GM21360 (cell line): ENCODE results near the gene RASAL1.

Experiments used
- ATAC-seq: cut with Tn5 transposase; IDR thresholded peaks from one replicate; pipeline ENCODE4 v1.9.1; 2021; ENCODE audit warnings: mild to moderate bottlenecking, moderate library complexity; ENCODE audit not compliant: unreplicated experiment

The RASAL1 gene

GRCh38 chr12:113162102-113163029, 26.8 kb upstream of the RASAL1 start:
- no peak for ATAC-seq

- peak; percentile 44 for ATAC-seq
Observed at GRCh38 chr12:113161415-113162016, 26.0 kb upstream of the RASAL1 start.

- ATAC-seq: no peak
Observed at GRCh38 chr12:113159937-113160336, 24.4 kb upstream of the RASAL1 start.

- no peak for ATAC-seq
Observed at GRCh38 chr12:113158439-113159203, 23.1 kb upstream of the RASAL1 start.

- ATAC-seq: no peak
Observed at GRCh38 chr12:113157218-113157859, 21.8 kb upstream of the RASAL1 start.

- no peak for ATAC-seq
Observed at GRCh38 chr12:113155646-113156045, 20.1 kb upstream of the RASAL1 start.

- ATAC-seq: no peak
Observed at GRCh38 chr12:113155060-113155459, 19.5 kb upstream of the RASAL1 start.

- no peak for ATAC-seq
Observed at GRCh38 chr12:113154351-113154973, 18.9 kb upstream of the RASAL1 start.

- peak; percentile 63 for ATAC-seq
Observed at GRCh38 chr12:113152835-113153814, 17.6 kb upstream of the RASAL1 start.

GRCh38 chr12:113152196-113152834, 16.8 kb upstream of the RASAL1 start:
- ATAC-seq: no peak

- no peak for ATAC-seq
Observed at GRCh38 chr12:113151655-113152054, 16.1 kb upstream of the RASAL1 start.

- no peak for ATAC-seq
Observed at GRCh38 chr12:113149361-113150150, 14.0 kb upstream of the RASAL1 start, which contains the start of gene CFAP73. Gene CFAP73, plus strand, starts transcription at chr12:113149724. Its CDS starts 134 bp downstream, at chr12:113149858.

- no peak for ATAC-seq
Observed at GRCh38 chr12:113146999-113147398, 11.4 kb upstream of the RASAL1 start.

GRCh38 chr12:113145720-113146551, 10.4 kb upstream of the RASAL1 start:
- no peak for ATAC-seq

GRCh38 chr12:113144806-113145205, 9.2 kb upstream of the RASAL1 start:
- ATAC-seq: no peak

- no peak for ATAC-seq
Observed at GRCh38 chr12:113143959-113144358, 8.4 kb upstream of the RASAL1 start.

GRCh38 chr12:113142886-113143332, 7.3 kb upstream of the RASAL1 start:
- no peak for ATAC-seq
